ENCODE results near the gene FAHD1.

DNA sequence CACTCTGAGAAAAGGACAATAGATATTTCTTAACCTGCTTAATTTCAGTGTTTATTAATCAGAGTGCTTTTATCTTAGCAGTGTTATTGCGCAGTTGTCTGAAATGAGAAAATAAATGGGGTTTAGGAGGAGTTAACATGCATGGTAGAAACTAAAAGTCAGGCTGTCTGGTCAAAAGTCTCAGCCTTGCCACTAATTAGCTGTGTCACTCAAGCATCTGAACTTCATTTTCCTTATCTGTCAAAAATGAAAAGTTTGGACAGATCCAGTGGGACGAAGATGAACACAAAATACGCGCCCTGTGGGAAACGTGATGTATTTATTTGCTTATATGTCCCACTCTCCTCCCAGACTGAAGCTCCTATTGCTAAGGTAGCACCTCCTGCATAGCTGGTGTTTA lies 51.2 kb downstream of the FAHD1 start:
- TF ChIP-seq ZNF785 (tag by site-specific recombination; IDR thresholded peaks at IDR 0.05) (no peak), REST (tag by site-specific recombination; IDR thresholded peaks at IDR 0.05) (no peak), ZNF776 (tag by site-specific recombination; IDR thresholded peaks at IDR 0.05; ENCODE audit: borderline replicate concordance) (no peak), ZBTB49 (tag by site-specific recombination; IDR thresholded peaks at IDR 0.05; ENCODE audit: low read depth) (no peak), CTCF (tag by site-specific recombination; IDR thresholded peaks at IDR 0.05) (no peak), PBX3 (CRISPR knock-in tag; IDR thresholded peaks at IDR 0.05) (no peak), KLF1 (tag by site-specific recombination; IDR thresholded peaks at IDR 0.05) (no peak), SCRT1 (tag by site-specific recombination; IDR thresholded peaks at IDR 0.05; ENCODE audit: borderline replicate concordance) (no peak)
- TF ChIP-seq, protein P1, sequence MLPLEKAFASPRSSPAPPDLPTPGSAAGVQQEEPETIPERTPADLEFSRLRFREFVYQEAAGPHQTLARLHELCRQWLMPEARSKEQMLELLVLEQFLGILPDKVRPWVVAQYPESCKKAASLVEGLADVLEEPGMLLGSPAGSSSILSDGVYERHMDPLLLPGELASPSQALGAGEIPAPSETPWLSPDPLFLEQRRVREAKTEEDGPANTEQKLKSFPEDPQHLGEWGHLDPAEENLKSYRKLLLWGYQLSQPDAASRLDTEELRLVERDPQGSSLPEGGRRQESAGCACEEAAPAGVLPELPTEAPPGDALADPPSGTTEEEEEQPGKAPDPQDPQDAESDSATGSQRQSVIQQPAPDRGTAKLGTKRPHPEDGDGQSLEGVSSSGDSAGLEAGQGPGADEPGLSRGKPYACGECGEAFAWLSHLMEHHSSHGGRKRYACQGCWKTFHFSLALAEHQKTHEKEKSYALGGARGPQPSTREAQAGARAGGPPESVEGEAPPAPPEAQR (tag by site-specific recombination; IDR thresholded peaks at IDR 0.05) = no peak
